Lung (tissue), 12 donors: ENCODE data around the gene ERMARD. TPM values are rescaled to one million over a fixed set of nuclear protein-coding genes. Genes with fewer than 3 reads are reported as not detected.

Experiments used
- ATAC-seq: fragments of 200-7000 bp; cut with Tn5 transposase; one replicate; pipeline ENCODE4 v1.9.1; 2020; ENCODE audit warnings: moderate number of reproducible peaks; ENCODE audit not compliant: insufficient read depth, low FRiP score
- DNase-seq, 3 donors: peaks; one replicate each; pipeline ENCODE4 v3.0.0-alpha.2; 2013 to 2017
- H3K27ac ChIP-seq, 2 donors: one replicate each; pipeline ENCODE4 v1.5.1; 2013; ENCODE audit warnings: mild to moderate bottlenecking in 2 of 2, moderate library complexity in 2 of 2, control low read depth in 1 of 2, inconsistent platforms in 1 of 2, low read depth in 1 of 2, low read length in 1 of 2
- H3K27me3 ChIP-seq, 3 donors: one replicate each; pipeline ENCODE4 v1.5.1; 2013; ENCODE audit warnings: low read length in 2 of 3; ENCODE audit not compliant: control insufficient read depth in 3 of 3, insufficient read depth in 3 of 3
- H3K36me3 ChIP-seq, 4 donors: one replicate each; pipeline ENCODE4 v1.5.1; 2013; ENCODE audit warnings: low read length in 4 of 4, mild to moderate bottlenecking in 1 of 4, moderate library complexity in 1 of 4; ENCODE audit not compliant: control insufficient read depth in 4 of 4, insufficient read depth in 4 of 4
- H3K4me1 ChIP-seq, 5 donors: one replicate each; pipeline ENCODE4 v1.5.1; 2013; ENCODE audit warnings: low read length in 5 of 5, mild to moderate bottlenecking in 2 of 5, moderate library complexity in 1 of 5; ENCODE audit not compliant: control insufficient read depth in 5 of 5, insufficient read depth in 5 of 5
- H3K4me3 ChIP-seq: one replicate; pipeline ENCODE4 v1.5.1; 2013; ENCODE audit warnings: mild to moderate bottlenecking, control low read depth, moderate library complexity
- H3K9ac ChIP-seq, 2 donors: one replicate each; pipeline ENCODE4 v1.5.1; 2013; ENCODE audit warnings: low read length in 2 of 2, control low read depth in 1 of 2; ENCODE audit not compliant: insufficient read depth in 1 of 2
- H3K9me3 ChIP-seq, 4 donors: one replicate each; pipeline ENCODE4 v1.5.1; 2013; ENCODE audit warnings: low read length in 3 of 4, mild to moderate bottlenecking in 1 of 4, moderate library complexity in 1 of 4; ENCODE audit not compliant: control insufficient read depth in 4 of 4, insufficient read depth in 3 of 4
- WGBS, 2 donors: extraction: QIAGEN DNeasy Blood & Tissue Kit; methylation state at CpG; one replicate each; pipeline ENCODE4 v1.1.7; 2013; 5-methylcytosine and 5-hydroxymethylcytosine counted together
- polyA plus RNA-seq, 2 donors: library from polyadenylated mRNA; stranded (reverse); fragments of 200-250 nt; gene quantifications; one replicate each; pipeline ENCODE4 v1.2.1, GENCODE V29; 2013
- total RNA-seq, 2 donors: library from RNA; depleted of rRNA in 1 of 2; stranded (reverse); fragments of >200 nt in 1 of 2; gene quantifications; one replicate each; pipeline ENCODE4 v1.2.1, GENCODE V29; 2014 to 2021
- TF ChIP-seq, protein P1 (sequence below): IDR thresholded peaks from 2 replicates; pipeline ENCODE4 v1.5.1; 2012; ENCODE audit warnings: mild to moderate bottlenecking; ENCODE audit errors: control extremely low read depth, extremely low read depth
- donor health status: control.
- donor health status: control.
- donor health status: Bipolar disorder and iron deficiency.
- donor health status: healthy.
- donor health status: DM: yes; HTN: yes; CAD: no.

Gene ERMARD
- total and polyA plus RNA-seq, 4 donors: 18.7 to 55.3 (median 32.9) TPM

- Histone ChIP-seq H3K9me3 (no peaks in the 10 kb centered on the region), H3K27me3 (no peaks in the 10 kb centered on the region), H3K4me3 (no peak overlapping the region), H3K36me3 (peaks cover 14 to 24% (median 18%) of the 10 kb centered on the region in 4 donors), H3K27ac (peak overlapping the region in 1 of 2 donors; percentile 14), H3K9ac (no peak overlapping the region), H3K4me1 (peaks cover 0 to 15% (median 0%) of the 10 kb centered on the region in 5 donors)
- WGBS, 2 donors: 79 to 85% methylated on average over 5 of the region's 5 CpGs
- ATAC-seq: no peak
- TF ChIP-seq, protein P1, sequence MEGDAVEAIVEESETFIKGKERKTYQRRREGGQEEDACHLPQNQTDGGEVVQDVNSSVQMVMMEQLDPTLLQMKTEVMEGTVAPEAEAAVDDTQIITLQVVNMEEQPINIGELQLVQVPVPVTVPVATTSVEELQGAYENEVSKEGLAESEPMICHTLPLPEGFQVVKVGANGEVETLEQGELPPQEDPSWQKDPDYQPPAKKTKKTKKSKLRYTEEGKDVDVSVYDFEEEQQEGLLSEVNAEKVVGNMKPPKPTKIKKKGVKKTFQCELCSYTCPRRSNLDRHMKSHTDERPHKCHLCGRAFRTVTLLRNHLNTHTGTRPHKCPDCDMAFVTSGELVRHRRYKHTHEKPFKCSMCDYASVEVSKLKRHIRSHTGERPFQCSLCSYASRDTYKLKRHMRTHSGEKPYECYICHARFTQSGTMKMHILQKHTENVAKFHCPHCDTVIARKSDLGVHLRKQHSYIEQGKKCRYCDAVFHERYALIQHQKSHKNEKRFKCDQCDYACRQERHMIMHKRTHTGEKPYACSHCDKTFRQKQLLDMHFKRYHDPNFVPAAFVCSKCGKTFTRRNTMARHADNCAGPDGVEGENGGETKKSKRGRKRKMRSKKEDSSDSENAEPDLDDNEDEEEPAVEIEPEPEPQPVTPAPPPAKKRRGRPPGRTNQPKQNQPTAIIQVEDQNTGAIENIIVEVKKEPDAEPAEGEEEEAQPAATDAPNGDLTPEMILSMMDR: no peak
- peak; percentile 81 to 95 (median 93) for DNase-seq
These were observed 14.8 kb downstream of the ERMARD start for GRCh38 chr6:169766232-169766631.

GRCh38 chr6:169766921-169767736 is 15.7 kb downstream of the ERMARD start:
- no peak for ATAC-seq
- Histone ChIP-seq H3K4me1 (peaks cover 0 to 15% (median 0%) of the 10 kb centered on the region in 5 donors), H3K27me3 (no peaks in the 10 kb centered on the region), H3K27ac (no peak overlapping the region), H3K9me3 (no peaks in the 10 kb centered on the region), H3K9ac (no peak overlapping the region), H3K36me3 (peaks cover 16 to 27% (median 20%) of the 10 kb centered on the region in 4 donors), H3K4me3 (no peak overlapping the region)
- TF ChIP-seq, protein P1: no peak
- WGBS, 2 donors: 95% methylated on average over 13 of the region's 13 CpGs
- no peak for DNase-seq

- DNase-seq: no peak
- no peaks in the 10 kb centered on the region for H3K27me3 ChIP-seq
- 94 to 95% methylated on average over 9 of the region's 9 CpGs for WGBS, 2 donors
- H3K36me3 ChIP-seq: peaks cover under 1 to 30% (median 24%) of the 10 kb centered on the region in 4 donors
- no peak for ATAC-seq
- no peak overlapping the region for H3K9ac ChIP-seq
- no peaks in the 10 kb centered on the region for H3K4me1 ChIP-seq
- no peak overlapping the region for H3K4me3 ChIP-seq
- no peak overlapping the region for H3K27ac ChIP-seq
- peaks cover 0 to 2% (median 0%) of the 10 kb centered on the region in 4 donors for H3K9me3 ChIP-seq
- TF ChIP-seq, protein P1: no peak
These were observed 22.9 kb downstream of the ERMARD start for GRCh38 chr6:169774347-169774746.
